ENCODE measurements around the gene AIG1. TPM values are rescaled to one million over a fixed set of nuclear protein-coding genes. Genes with fewer than 3 reads are reported as not detected.
"Not testable (repeated sequence)": the region's sequence is repeated elsewhere in the genome, so short reads cannot be mapped to it uniquely, and the experiment has no call there.

Gene AIG1
- polyA plus RNA-seq, 3 donors: 10.4 to 30.2 (median 23.8) TPM

- 78 to 85% (median 82%) methylated on average over 2 of the region's 2 CpGs for WGBS, 3 donors
- H3K27ac ChIP-seq (ENCODE audit: low read depth, low read length): no peak overlapping the region
Observed at GRCh38 chr6:143141442-143141841, 80.8 kb downstream of the AIG1 start.

GRCh38 chr6:143146186-143146851, 85.6 kb downstream of the AIG1 start:
- no peak overlapping the region for H3K27ac ChIP-seq (ENCODE audit: low read depth, low read length)
- 82 to 85% (median 84%) methylated on average over 3 of the region's 3 CpGs for WGBS, 3 donors

- 76 to 91% (median 80%) methylated on average over 2 of the region's 2 CpGs for WGBS, 3 donors
- H3K27ac ChIP-seq (ENCODE audit: low read depth, low read length): no peak overlapping the region
Observed at GRCh38 chr6:143149771-143150170, 89.1 kb downstream of the AIG1 start.

DNA sequence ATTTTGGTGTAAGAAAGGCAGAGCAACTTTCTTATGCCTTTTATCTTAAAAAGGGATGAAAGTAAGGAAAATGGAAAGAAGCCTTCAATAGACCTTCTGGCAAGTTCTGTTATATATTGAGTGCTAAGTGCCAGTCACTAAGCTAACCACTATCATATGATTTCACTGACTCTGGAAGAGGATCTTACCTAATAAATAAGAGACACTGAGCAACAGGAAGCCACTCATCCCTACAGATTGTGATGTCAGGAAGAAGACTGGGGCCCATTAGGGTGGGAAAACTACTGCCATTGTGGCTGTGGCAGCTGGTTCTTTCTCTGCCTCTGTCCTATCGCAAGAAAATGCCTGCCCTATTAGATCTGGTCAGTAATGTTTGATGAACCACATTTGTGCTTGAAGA, 89.6 kb downstream of the AIG1 start:
- 89 to 97% (median 89%) methylated on average over 1 of the region's 1 CpG for WGBS, 3 donors
- no peak overlapping the region for H3K27ac ChIP-seq (ENCODE audit: low read depth, low read length)

DNA sequence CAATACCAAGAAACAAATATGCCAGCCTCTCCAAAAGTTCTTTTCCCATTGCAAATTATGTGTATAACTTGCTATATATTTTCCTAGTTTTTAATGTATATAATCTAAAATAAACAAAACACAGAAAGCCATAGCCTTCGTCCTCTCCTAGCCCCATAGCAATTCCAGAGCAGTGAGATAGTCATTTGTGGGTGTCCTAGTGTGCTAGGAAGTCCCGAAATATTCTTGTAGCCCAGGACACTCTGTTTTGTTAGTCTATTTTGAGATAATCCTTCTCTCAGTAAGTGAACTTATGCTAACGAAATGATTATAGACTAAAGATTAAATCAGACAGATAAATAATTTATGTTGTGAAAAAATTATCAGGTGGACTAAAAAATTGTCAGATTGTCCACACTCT, 90.7 kb downstream of the AIG1 start:
- 91 to 96% (median 93%) methylated on average over 3 of the region's 3 CpGs for WGBS, 3 donors
- H3K27ac ChIP-seq (ENCODE audit: low read depth, low read length): no peak overlapping the region

- 94 to 97% (median 95%) methylated on average over 1 of the region's 1 CpG for WGBS, 3 donors
Observed at GRCh38 chr6:143155681-143156080, 95.0 kb downstream of the AIG1 start.

GRCh38 chr6:143157131-143157530, 96.4 kb downstream of the AIG1 start:
- no peak overlapping the region for H3K27ac ChIP-seq (ENCODE audit: low read depth, low read length)
- 41 to 90% (median 65%) methylated on average over 2 of the region's 2 CpGs for WGBS, 3 donors

More at GRCh38 chr6:143155681-143156080, 95.0 kb downstream of the AIG1 start:
- H3K27ac ChIP-seq (ENCODE audit: low read depth, low read length): no peak overlapping the region

GRCh38 chr6:143158113-143158581, 97.5 kb downstream of the AIG1 start:
- 45 to 62% (median 47%) methylated on average over 3 of the region's 3 CpGs for WGBS, 3 donors
- no peak overlapping the region for H3K27ac ChIP-seq (ENCODE audit: low read depth, low read length)

DNA sequence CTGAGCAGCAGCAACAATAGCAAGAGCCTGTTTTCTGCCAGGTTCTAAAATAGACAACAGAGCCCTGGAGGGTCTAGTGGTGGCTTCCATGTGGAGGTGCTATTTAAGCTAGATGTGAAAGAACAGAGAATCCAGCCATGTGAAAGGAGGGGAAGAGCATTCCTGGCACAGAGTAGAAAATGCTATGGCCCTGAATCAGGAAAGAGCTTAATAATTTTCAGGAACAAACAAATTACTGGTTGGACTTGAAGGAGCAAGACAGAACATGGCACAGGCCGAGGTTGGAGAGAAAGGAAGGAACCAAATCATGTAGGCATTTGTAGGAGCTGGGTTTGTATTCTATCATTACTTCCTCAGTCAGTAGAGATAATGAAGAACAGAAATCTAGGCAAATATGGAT, 98.3 kb downstream of the AIG1 start:
- H3K27ac ChIP-seq (ENCODE audit: low read depth, low read length): no peak overlapping the region
- WGBS, 3 donors: 70 to 85% (median 78%) methylated on average over 1 of the region's 1 CpG

- 61 to 69% (median 61%) methylated on average over 1 of the region's 1 CpG for WGBS, 3 donors
Observed at GRCh38 chr6:143160015-143160414, 99.3 kb downstream of the AIG1 start.

DNA sequence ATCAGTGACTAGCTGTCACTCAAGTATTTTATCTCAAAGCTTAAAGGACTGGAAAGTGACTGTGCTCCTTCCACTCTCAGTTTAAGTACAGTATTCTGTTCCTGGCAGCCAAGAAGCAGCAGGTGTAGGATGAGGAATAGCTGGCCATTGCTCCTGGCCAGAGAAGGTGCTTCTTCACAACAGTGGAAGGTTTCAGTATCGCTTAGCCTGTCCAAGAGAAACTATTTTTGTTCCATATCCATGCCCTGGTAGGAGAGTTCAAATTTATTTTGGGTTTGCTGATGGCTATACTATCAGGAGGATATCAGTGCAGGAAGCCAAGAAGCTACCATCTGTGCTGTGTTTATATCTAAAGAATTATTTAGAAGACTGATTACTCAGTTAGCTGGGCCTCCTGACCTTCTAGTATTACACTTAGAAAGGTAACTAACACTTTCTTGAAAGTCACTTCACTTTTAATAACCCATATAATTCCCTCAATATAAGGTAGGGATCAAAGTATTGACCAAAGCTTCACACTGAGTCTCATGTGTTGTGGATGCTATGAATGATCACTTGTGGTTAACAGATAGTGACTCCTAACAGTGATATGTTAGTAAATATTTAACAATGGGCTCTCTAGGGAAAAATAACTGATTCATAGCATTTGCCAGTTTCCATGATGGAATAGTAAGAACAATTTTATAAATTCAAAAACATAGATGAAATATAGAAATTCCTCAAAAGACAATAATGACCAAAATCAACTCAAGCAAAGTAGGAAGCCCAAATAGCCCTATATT, 99.9 kb downstream of the AIG1 start:
- WGBS, 3 donors: 87 to 89% (median 89%) methylated on average over 1 of the region's 1 CpG
- H3K27ac ChIP-seq (ENCODE audit: low read depth, low read length): no peak overlapping the region

More at GRCh38 chr6:143160015-143160414, 99.3 kb downstream of the AIG1 start:
- no peak overlapping the region for H3K27ac ChIP-seq (ENCODE audit: low read depth, low read length)

DNA sequence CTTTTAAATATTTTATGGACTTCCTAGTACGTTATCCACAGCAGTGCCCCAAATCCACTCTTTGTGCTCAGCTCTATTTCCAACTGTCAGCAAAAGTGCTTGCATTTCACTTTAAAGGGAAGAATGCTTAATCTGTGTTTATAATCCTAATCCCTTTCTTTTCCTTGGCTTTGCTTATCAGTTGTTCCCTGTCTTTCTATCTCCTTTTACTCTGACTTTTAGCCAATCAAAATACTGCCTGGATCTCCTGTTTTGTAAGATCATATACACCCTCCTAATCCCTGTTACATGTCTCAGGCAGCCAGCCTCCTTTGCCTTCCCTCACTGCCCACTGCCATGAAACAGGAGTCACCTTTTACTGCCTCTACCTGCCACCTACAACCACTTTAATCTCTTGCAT, 102.9 kb downstream of the AIG1 start:
- 88 to 91% (median 89%) methylated on average over 1 of the region's 1 CpG for WGBS, 3 donors
- H3K27ac ChIP-seq (ENCODE audit: low read depth, low read length): no peak overlapping the region

GRCh38 chr6:143164565-143165105, 103.9 kb downstream of the AIG1 start:
- WGBS, 3 donors: 68 to 94% (median 76%) methylated on average over 5 of the region's 5 CpGs
- no peak overlapping the region for H3K27ac ChIP-seq (ENCODE audit: low read depth, low read length)

GRCh38 chr6:143165315-143165855, 104.7 kb downstream of the AIG1 start:
- no peak overlapping the region for H3K27ac ChIP-seq (ENCODE audit: low read depth, low read length)
- WGBS, 3 donors: 92 to 97% (median 97%) methylated on average over 6 of the region's 6 CpGs

DNA sequence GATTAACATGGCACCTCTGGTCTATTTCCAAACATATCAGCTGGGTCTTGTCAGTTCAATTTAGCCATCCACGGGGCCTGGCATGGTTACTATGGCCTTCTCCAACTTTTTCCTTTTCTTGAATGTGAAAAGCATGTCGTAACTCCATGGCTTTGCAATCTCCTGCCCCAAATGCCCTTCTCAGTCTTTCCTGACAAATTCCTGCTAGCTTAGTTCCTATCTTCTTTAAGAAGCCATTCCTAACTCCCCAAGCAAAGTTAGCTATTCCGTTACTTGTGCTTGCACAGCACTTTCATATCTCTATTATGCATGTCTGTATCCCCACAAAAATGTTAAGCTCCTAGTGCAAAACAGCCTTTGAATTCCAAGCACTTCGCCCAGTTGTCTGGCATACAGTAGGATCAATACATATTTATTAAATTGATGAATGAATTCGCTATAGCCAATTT, 105.6 kb downstream of the AIG1 start:
- WGBS, 3 donors: 82 to 97% (median 84%) methylated on average over 5 of the region's 5 CpGs
- H3K27ac ChIP-seq (ENCODE audit: low read depth, low read length): no peak overlapping the region

DNA sequence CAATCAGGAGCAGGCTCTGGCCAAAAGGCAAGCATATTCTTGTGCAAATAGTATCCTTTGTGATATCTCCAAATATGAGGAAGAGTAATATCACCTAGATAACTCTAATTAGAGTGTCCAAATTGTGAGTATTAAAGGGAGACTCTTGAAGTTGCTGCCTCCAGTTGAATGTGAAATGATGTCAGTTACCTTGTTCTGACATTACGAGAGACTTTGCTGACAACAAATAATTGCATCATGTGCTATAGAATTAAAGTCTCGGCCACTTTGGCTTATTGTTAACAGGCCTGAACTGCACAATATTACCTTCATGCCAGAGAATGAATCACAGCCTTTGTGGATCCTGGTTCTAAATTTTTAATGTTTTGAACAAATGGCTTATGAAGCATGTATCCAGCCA, 106.5 kb downstream of the AIG1 start:
- 41 to 92% (median 72%) methylated on average over 2 of the region's 2 CpGs for WGBS, 3 donors

DNA sequence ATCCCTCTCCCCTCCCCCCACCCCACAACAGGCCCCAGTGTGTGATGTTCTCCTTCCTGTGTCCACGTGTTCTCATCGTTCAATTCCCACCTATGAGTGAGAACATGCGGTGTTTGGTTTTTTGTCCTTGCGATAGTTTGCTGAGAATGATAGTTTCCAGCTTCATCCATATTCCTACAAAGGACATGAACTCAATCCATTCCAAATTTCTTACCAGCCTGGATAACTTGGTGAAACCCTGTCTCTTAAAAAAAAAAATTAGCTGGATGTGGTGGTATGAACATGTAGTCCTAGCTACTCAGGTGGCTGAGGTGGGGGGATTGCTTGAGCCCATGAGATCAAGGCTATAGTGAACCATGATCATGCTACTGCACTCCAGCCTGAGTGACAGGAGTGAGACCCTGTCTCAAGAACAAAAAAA, 107.7 kb downstream of the AIG1 start:
- H3K27ac ChIP-seq (ENCODE audit: low read depth, low read length): not testable (repeated sequence)
- 93 to 98% (median 95%) methylated on average over 4 of the region's 4 CpGs for WGBS, 3 donors

More for the DNA sequence above, 106.5 kb downstream of the AIG1 start:
- no peak overlapping the region for H3K27ac ChIP-seq (ENCODE audit: low read depth, low read length)

- H3K27ac ChIP-seq (ENCODE audit: low read depth, low read length): no peak overlapping the region
Observed at GRCh38 chr6:143169440-143169839, 108.8 kb downstream of the AIG1 start.

DNA sequence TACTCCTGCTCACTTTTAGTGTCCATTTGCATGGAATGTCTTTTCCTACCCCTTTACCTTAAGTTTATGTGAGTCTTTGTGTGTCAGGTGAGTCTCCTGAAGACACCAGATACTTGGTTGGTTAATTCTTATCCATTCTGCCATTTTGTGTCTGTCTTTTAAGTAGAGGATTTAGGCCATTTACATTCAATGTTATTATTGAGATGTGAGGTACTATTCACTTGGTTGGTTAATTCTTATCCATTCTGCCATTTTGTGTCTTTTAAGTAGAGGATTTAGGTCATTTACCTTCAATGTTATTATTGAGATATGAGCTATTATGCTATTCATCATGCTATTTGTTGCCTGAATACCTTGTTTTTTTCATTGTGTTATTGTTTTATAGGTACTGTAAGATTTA, 113.8 kb downstream of the AIG1 start:
- no peak overlapping the region for H3K27ac ChIP-seq (ENCODE audit: low read depth, low read length)
